Stimulated activated CD4-positive, alpha-beta T cell treated with anti-CD3 and anti-CD28 coated beads, Interleukin-4, amount 100 ng/mL, for 1 hour (primary cell): ENCODE data around the gene SUPT4H1.

Source experiments
- DNase-seq: peaks from one replicate; pipeline ENCODE4 v3.0.0-alpha.2; 2020

SUPT4H1 gene

GRCh38 chr17:58328195-58329034 lies 23.6 kb downstream of the SUPT4H1 start, which contains the start of gene TSPOAP1:
TSPOAP1 (minus strand) TSS chr17:58328795; CDS start chr17:58327920, 875 bp downstream.
- peak; percentile 82 for DNase-seq

GRCh38 chr17:58327363-58328194 lies 24.4 kb downstream of the SUPT4H1 start:
- no peak for DNase-seq

GRCh38 chr17:58326609-58327362 lies 25.2 kb downstream of the SUPT4H1 start:
- DNase-seq = no peak

- no peak for DNase-seq
Measured at GRCh38 chr17:58325976-58326468, 26.0 kb downstream of the SUPT4H1 start.

GRCh38 chr17:58325289-58325726 lies 26.7 kb downstream of the SUPT4H1 start:
- no peak for DNase-seq

- no peak for DNase-seq
Measured at GRCh38 chr17:58324409-58325288, 27.4 kb downstream of the SUPT4H1 start.

GRCh38 chr17:58324056-58324408 lies 28.0 kb downstream of the SUPT4H1 start:
- DNase-seq = no peak

GRCh38 chr17:58323366-58324055 lies 28.5 kb downstream of the SUPT4H1 start:
- no peak for DNase-seq

GRCh38 chr17:58322581-58323185 lies 29.3 kb downstream of the SUPT4H1 start:
- DNase-seq = no peak

GRCh38 chr17:58321571-58322525 lies 30.2 kb downstream of the SUPT4H1 start:
- no peak for DNase-seq

- no peak for DNase-seq
Measured at GRCh38 chr17:58320570-58321323, 31.3 kb downstream of the SUPT4H1 start.

- DNase-seq = no peak
Measured at GRCh38 chr17:58320163-58320558, 31.8 kb downstream of the SUPT4H1 start.

GRCh38 chr17:58319173-58320162 lies 32.5 kb downstream of the SUPT4H1 start:
- DNase-seq = no peak

GRCh38 chr17:58318627-58319172 lies 33.3 kb downstream of the SUPT4H1 start:
- DNase-seq = no peak

GRCh38 chr17:58318065-58318481 lies 33.9 kb downstream of the SUPT4H1 start:
- no peak for DNase-seq

- peak; percentile 62 for DNase-seq
Measured at GRCh38 chr17:58317421-58318064, 34.5 kb downstream of the SUPT4H1 start.
